HT1080 (cell line): Measurements from ENCODE around the gene NRCAM. TPM values are rescaled to one million over a fixed set of nuclear protein-coding genes. Genes with fewer than 3 reads are reported as not detected.

Source experiments
- DNase-seq: peaks from one replicate; pipeline ENCODE4 v3.0.0-alpha.2; 2015; ENCODE audit warnings: low read depth
- total RNA-seq: library from RNA; depleted of rRNA; stranded (reverse); fragments of >200 nt; shearing (Covaris generic); gene quantifications from 2 replicates; pipeline ENCODE4 v1.2.3, GENCODE V29; 2014

The NRCAM gene
- total RNA-seq, 1 experiment from 2014 or later = 14.6 TPM

- no peak for DNase-seq
Observed at GRCh38 chr7:108425714-108426275, 30.4 kb downstream of the NRCAM start.

- DNase-seq = no peak
Observed at GRCh38 chr7:108424013-108424412, 32.2 kb downstream of the NRCAM start.

GRCh38 chr7:108423089-108423989, 32.9 kb downstream of the NRCAM start:
- DNase-seq = no peak

- no peak for DNase-seq
Observed at GRCh38 chr7:108421720-108422331, 34.4 kb downstream of the NRCAM start.

GRCh38 chr7:108419961-108420908, 36.0 kb downstream of the NRCAM start:
- peak; percentile 86 for DNase-seq

GRCh38 chr7:108418946-108419345, 37.3 kb downstream of the NRCAM start:
- no peak for DNase-seq

GRCh38 chr7:108417926-108418325, 38.3 kb downstream of the NRCAM start:
- DNase-seq = peak; percentile 38

GRCh38 chr7:108417144-108417543, 39.1 kb downstream of the NRCAM start:
- DNase-seq = no peak

- peak; percentile 86 for DNase-seq
Observed at GRCh38 chr7:108415821-108416536, 40.3 kb downstream of the NRCAM start.

GRCh38 chr7:108415084-108415483, 41.2 kb downstream of the NRCAM start:
- no peak for DNase-seq

- DNase-seq = peak; percentile 90
Observed at GRCh38 chr7:108413782-108414492, 42.3 kb downstream of the NRCAM start.

GRCh38 chr7:108413337-108413736, 42.9 kb downstream of the NRCAM start:
- no peak for DNase-seq

GRCh38 chr7:108409146-108409545, 47.1 kb downstream of the NRCAM start:
- no peak for DNase-seq

GRCh38 chr7:108408296-108408991, 47.8 kb downstream of the NRCAM start:
- no peak for DNase-seq

GRCh38 chr7:108407676-108408075, 48.6 kb downstream of the NRCAM start:
- DNase-seq = no peak

- DNase-seq = no peak
Observed at GRCh38 chr7:108406222-108406890, 49.9 kb downstream of the NRCAM start.

- DNase-seq = no peak
Observed at GRCh38 chr7:108404509-108405420, 51.5 kb downstream of the NRCAM start.
